Ishikawa (cell line): ENCODE measurements around the gene FBXW8.

Source experiments
- CEBPB ChIP-seq: IDR thresholded peaks from 2 replicates; pipeline ENCODE4 v1.6.1; 2012
- CREB1 ChIP-seq: IDR thresholded peaks from 2 replicates; pipeline ENCODE4 v1.6.1; 2012; ENCODE audit warnings: low read depth
- EGR1 ChIP-seq: IDR thresholded peaks from 2 replicates; pipeline ENCODE4 v1.6.1; 2012
- EP300 ChIP-seq: IDR thresholded peaks from 2 replicates; pipeline ENCODE4 v1.6.1; 2012; ENCODE audit warnings: borderline replicate concordance
- FOXM1 ChIP-seq: IDR thresholded peaks from 2 replicates; pipeline ENCODE4 v1.6.1; 2012; ENCODE audit warnings: low read depth, borderline replicate concordance
- NFIC ChIP-seq: IDR thresholded peaks from 2 replicates; pipeline ENCODE4 v1.6.1; 2012
- RAD21 ChIP-seq: IDR thresholded peaks from 2 replicates; pipeline ENCODE4 v1.6.1; 2012; ENCODE audit warnings: low read depth
- TAF1 ChIP-seq: IDR thresholded peaks from 2 replicates; pipeline ENCODE4 v1.6.1; 2012; ENCODE audit warnings: low read depth, mild to moderate bottlenecking
- TCF12 ChIP-seq: IDR thresholded peaks from 2 replicates; pipeline ENCODE4 v1.6.1; 2012; ENCODE audit warnings: low read depth
- TEAD4 ChIP-seq: IDR thresholded peaks from 2 replicates; pipeline ENCODE4 v1.6.1; 2012
- YY1 ChIP-seq: IDR thresholded peaks from 2 replicates; pipeline ENCODE4 v1.6.1; 2012; ENCODE audit warnings: low read depth
- ZBTB7A ChIP-seq: IDR thresholded peaks from 2 replicates; pipeline ENCODE4 v1.6.1; 2012; ENCODE audit warnings: low read depth
- TF ChIP-seq, protein P1 (sequence below): IDR thresholded peaks from 2 replicates; pipeline ENCODE4 v1.6.1; 2012
- TF ChIP-seq, protein P2 (sequence below): IDR thresholded peaks from 2 replicates; pipeline ENCODE4 v1.6.1; 2012
- TF ChIP-seq, protein P3 (sequence below): IDR thresholded peaks from 2 replicates; pipeline ENCODE4 v1.6.1; 2012; ENCODE audit warnings: low read depth, mild to moderate bottlenecking

The FBXW8 gene

DNA sequence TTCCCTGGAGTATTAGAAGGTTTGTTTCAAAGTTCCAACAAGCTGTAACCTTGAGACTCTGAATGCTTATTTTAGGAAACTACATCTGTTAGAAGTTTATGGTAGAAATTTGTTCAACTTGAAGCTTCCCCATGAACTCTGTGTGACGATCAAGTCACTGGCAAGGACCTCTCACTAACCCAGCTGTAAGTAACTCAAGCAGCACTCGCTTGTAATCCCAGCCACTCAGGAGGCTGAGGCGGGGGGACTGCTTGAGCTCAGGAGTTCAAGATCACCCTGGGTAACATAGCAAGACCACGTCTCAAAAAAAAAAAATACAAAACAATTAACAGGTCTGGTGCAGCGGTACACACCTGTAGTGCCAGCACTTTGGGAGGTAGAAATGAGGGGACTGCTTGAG lies 162.9 kb downstream of the FBXW8 start:
- TF ChIP-seq, protein P1, sequence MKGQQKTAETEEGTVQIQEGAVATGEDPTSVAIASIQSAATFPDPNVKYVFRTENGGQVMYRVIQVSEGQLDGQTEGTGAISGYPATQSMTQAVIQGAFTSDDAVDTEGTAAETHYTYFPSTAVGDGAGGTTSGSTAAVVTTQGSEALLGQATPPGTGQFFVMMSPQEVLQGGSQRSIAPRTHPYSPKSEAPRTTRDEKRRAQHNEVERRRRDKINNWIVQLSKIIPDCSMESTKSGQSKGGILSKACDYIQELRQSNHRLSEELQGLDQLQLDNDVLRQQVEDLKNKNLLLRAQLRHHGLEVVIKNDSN = no peak
- TF ChIP-seq FOXM1 = no peak
- TF ChIP-seq CEBPB = no peak
- TF ChIP-seq TEAD4 = no peak
- TF ChIP-seq, protein P2, sequence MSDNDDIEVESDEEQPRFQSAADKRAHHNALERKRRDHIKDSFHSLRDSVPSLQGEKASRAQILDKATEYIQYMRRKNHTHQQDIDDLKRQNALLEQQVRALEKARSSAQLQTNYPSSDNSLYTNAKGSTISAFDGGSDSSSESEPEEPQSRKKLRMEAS = no peak
- no peak for TF ChIP-seq EP300
- no peak for TF ChIP-seq YY1
- TF ChIP-seq NFIC = no peak
- TF ChIP-seq TAF1 = no peak
- TF ChIP-seq TCF12 = no peak
- no peak for TF ChIP-seq ZBTB7A
- TF ChIP-seq RAD21 = no peak
- no peak for TF ChIP-seq EGR1
- TF ChIP-seq, protein P3, sequence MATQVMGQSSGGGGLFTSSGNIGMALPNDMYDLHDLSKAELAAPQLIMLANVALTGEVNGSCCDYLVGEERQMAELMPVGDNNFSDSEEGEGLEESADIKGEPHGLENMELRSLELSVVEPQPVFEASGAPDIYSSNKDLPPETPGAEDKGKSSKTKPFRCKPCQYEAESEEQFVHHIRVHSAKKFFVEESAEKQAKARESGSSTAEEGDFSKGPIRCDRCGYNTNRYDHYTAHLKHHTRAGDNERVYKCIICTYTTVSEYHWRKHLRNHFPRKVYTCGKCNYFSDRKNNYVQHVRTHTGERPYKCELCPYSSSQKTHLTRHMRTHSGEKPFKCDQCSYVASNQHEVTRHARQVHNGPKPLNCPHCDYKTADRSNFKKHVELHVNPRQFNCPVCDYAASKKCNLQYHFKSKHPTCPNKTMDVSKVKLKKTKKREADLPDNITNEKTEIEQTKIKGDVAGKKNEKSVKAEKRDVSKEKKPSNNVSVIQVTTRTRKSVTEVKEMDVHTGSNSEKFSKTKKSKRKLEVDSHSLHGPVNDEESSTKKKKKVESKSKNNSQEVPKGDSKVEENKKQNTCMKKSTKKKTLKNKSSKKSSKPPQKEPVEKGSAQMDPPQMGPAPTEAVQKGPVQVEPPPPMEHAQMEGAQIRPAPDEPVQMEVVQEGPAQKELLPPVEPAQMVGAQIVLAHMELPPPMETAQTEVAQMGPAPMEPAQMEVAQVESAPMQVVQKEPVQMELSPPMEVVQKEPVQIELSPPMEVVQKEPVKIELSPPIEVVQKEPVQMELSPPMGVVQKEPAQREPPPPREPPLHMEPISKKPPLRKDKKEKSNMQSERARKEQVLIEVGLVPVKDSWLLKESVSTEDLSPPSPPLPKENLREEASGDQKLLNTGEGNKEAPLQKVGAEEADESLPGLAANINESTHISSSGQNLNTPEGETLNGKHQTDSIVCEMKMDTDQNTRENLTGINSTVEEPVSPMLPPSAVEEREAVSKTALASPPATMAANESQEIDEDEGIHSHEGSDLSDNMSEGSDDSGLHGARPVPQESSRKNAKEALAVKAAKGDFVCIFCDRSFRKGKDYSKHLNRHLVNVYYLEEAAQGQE = no peak
- TF ChIP-seq CREB1 = no peak

DNA sequence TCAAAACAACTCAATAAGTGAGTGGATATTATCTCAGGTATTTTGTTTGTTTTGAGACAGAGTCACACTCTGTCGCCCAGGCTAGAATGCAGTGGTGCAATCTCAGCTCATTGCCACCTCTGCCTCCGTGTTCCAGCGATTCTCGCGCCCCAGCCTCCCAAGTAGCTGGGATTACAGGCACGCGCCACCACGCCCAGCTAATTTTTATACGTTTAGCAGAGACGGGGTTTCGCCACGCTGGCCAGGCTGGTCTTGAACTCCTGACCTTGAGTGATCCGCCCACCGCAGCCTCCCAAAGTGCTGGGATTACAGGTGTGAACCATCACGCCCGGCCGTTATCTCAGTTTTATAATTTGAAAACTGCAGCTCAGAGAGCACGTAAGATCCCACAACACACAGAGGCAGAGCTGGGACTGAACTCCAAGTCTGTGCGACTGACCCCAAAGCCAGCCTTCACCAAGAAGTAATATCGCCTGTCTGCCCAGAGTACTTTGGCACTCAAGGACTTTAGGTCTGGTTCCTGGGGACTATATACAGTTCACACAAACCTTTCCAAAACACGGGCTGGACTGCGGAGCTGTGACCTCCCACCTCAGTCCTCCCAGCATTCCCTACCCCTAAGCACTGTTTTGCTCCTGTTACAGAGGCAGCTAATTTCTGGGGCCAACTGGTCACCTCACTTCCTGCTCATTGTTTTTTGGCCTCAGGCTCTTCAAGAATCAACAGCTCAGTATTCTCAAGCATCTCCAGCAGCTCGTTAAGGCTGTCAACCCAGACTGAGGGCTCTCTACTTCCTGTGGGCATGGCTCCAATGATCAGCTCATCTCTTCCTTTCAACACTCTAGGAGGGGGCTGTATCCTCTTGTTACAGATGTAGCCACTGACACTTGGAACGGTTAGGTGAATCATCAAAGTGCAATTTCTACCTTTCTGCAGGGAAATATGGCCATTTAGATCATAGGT lies 165.9 kb downstream of the FBXW8 start:
- TF ChIP-seq ZBTB7A (no peak), TEAD4 (no peak), EGR1 (no peak), YY1 (no peak), FOXM1 (no peak), RAD21 (no peak), TCF12 (no peak), EP300 (no peak), CREB1 (no peak), NFIC (no peak), CEBPB (no peak)
- TF ChIP-seq, protein P2 = no peak
- TF ChIP-seq, protein P3 = no peak

DNA sequence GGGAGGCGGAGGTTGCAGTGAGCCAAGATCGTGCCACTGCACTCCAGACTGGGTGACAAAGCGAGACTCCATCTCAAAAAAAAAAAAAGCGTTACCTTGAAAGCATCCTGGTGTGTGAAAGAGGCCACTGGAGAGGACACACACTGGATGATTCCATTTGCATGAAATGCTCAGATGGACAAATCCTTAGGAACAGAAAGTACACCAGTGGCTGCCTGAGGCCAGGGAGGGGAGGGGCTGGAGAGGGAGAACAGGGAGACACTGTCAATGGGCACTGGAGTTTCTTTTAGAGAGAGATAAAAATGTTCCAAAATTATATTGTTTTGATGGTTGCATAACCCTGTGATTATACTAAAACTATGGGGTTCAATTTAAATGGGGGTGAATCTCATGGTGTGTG lies 168.7 kb downstream of the FBXW8 start:
- TF ChIP-seq, protein P1 = no peak
- TF ChIP-seq TCF12 (no peak), ZBTB7A (no peak), EP300 (no peak), TEAD4 (no peak), EGR1 (no peak), TAF1 (no peak), NFIC (no peak), RAD21 (no peak), FOXM1 (no peak), CREB1 (no peak), YY1 (no peak), CEBPB (no peak)
- TF ChIP-seq, protein P3 = no peak
- TF ChIP-seq, protein P2 = no peak
